ENCODE measurements around the gene FAM221B.

Gene FAM221B

GRCh38 chr9:35862328-35862727 lies 33.8 kb upstream of the FAM221B start:
- Histone ChIP-seq H3F3A (ENCODE audit: insufficient read depth) (no peaks in the 10 kb centered on the region), H3K4me2 (ENCODE audit: low read depth, low read length, poor library complexity, severe bottlenecking) (no peak overlapping the region), H3K79me2 (ENCODE audit: insufficient read depth, low read length) (no peaks in the 10 kb centered on the region), H3K9me2 (replicated peaks; ENCODE audit: insufficient read depth, low read length) (no peaks in the 10 kb centered on the region), H2AFZ (ENCODE audit: low read depth, low read length, severe bottlenecking) (no peak overlapping the region), H3K4me3 (ENCODE audit: insufficient read depth, low read length, poor library complexity, severe bottlenecking) (no peak overlapping the region), H3K27me3 (ENCODE audit: low read length) (no peaks in the 10 kb centered on the region), H3K27ac (ENCODE audit: low read depth, low read length) (no peak overlapping the region), H3K36me3 (ENCODE audit: low read length) (no peaks in the 10 kb centered on the region), H3K9ac (ENCODE audit: low read length) (no peak overlapping the region), H3K9me3 (ENCODE audit: insufficient read depth, low read length) (no peaks in the 10 kb centered on the region), H4K20me1 (ENCODE audit: low read depth, low read length) (no peaks in the 10 kb centered on the region)
- TF ChIP-seq CTCF (IDR thresholded peaks at IDR 0.05; ENCODE audit: insufficient read depth, low read length, poor library complexity, severe bottlenecking) (no peak), EZH2phosphoT487 (conservative IDR thresholded peaks at IDR 0.05; ENCODE audit: low read length) (no peak)

GRCh38 chr9:35861161-35861897 lies 32.8 kb upstream of the FAM221B start:
- H3K9me3 ChIP-seq (ENCODE audit: insufficient read depth, low read length) = no peaks in the 10 kb centered on the region
- no peaks in the 10 kb centered on the region for H3K36me3 ChIP-seq (ENCODE audit: low read length)
- H3K4me3 ChIP-seq (ENCODE audit: insufficient read depth, low read length, poor library complexity, severe bottlenecking) = no peak overlapping the region

GRCh38 chr9:35859990-35860339 lies 31.4 kb upstream of the FAM221B start:
- TF ChIP-seq CTCF (IDR thresholded peaks at IDR 0.05; ENCODE audit: insufficient read depth, low read length, poor library complexity, severe bottlenecking) (no peak), EZH2phosphoT487 (conservative IDR thresholded peaks at IDR 0.05; ENCODE audit: low read length) (no peak)
- no peak overlapping the region for H3K4me2 ChIP-seq (ENCODE audit: low read depth, low read length, poor library complexity, severe bottlenecking)
- H3K27me3 ChIP-seq (ENCODE audit: low read length) = no peaks in the 10 kb centered on the region
- H3K36me3 ChIP-seq (ENCODE audit: low read length) = no peaks in the 10 kb centered on the region
- H3K4me3 ChIP-seq (ENCODE audit: insufficient read depth, low read length, poor library complexity, severe bottlenecking) = no peak overlapping the region
- H3K9me3 ChIP-seq (ENCODE audit: insufficient read depth, low read length) = no peaks in the 10 kb centered on the region
- no peak overlapping the region for H2AFZ ChIP-seq (ENCODE audit: low read depth, low read length, severe bottlenecking)
- H3K79me2 ChIP-seq (ENCODE audit: insufficient read depth, low read length) = no peaks in the 10 kb centered on the region
- no peak overlapping the region for H3K27ac ChIP-seq (ENCODE audit: low read depth, low read length)
- no peak overlapping the region for H3K9ac ChIP-seq (ENCODE audit: low read length)
- H4K20me1 ChIP-seq (ENCODE audit: low read depth, low read length) = no peaks in the 10 kb centered on the region
- no peaks in the 10 kb centered on the region for H3F3A ChIP-seq (ENCODE audit: insufficient read depth)
- H3K9me2 ChIP-seq (replicated peaks; ENCODE audit: insufficient read depth, low read length) = no peaks in the 10 kb centered on the region

More at GRCh38 chr9:35861161-35861897, 32.8 kb upstream of the FAM221B start:
- H4K20me1 ChIP-seq (ENCODE audit: low read depth, low read length) = no peaks in the 10 kb centered on the region
- H3F3A ChIP-seq (ENCODE audit: insufficient read depth) = no peaks in the 10 kb centered on the region
- no peaks in the 10 kb centered on the region for H3K79me2 ChIP-seq (ENCODE audit: insufficient read depth, low read length)
- no peak overlapping the region for H3K4me2 ChIP-seq (ENCODE audit: low read depth, low read length, poor library complexity, severe bottlenecking)
- no peak overlapping the region for H3K9ac ChIP-seq (ENCODE audit: low read length)
- no peak overlapping the region for H3K27ac ChIP-seq (ENCODE audit: low read depth, low read length)
- H3K9me2 ChIP-seq (replicated peaks; ENCODE audit: insufficient read depth, low read length) = no peaks in the 10 kb centered on the region
- no peak for TF ChIP-seq CTCF (IDR thresholded peaks at IDR 0.05; ENCODE audit: insufficient read depth, low read length, poor library complexity, severe bottlenecking)
- no peak for TF ChIP-seq EZH2phosphoT487 (conservative IDR thresholded peaks at IDR 0.05; ENCODE audit: low read length)
- no peak overlapping the region for H2AFZ ChIP-seq (ENCODE audit: low read depth, low read length, severe bottlenecking)
- H3K27me3 ChIP-seq (ENCODE audit: low read length) = no peaks in the 10 kb centered on the region
